SK-N-SH treated with all-trans-retinoic acid at 6 μM for 48 hours (cell line): ENCODE data around the gene ATP5F1E.

Source experiments
- ATAC-seq: fragments of 200-7000 bp; cut with Tn5 transposase; 3 replicates; pipeline ENCODE4 v1.9.1; 2020; ENCODE audit warnings: mild to moderate bottlenecking, moderate library complexity
- ARNTL ChIP-seq: fragments of 450-650 bp; formaldehyde crosslinking; IDR thresholded peaks from 2 replicates; pipeline ENCODE4 v1.5.0; 2020; ENCODE audit warnings: low read depth, mild to moderate bottlenecking, moderate library complexity, borderline replicate concordance
- BACH2 ChIP-seq: fragments of 250-450 bp; sonication (Bioruptor Pico); IDR thresholded peaks from 2 replicates; pipeline ENCODE4 v1.9.0; 2021; ENCODE audit warnings: mild to moderate bottlenecking, borderline replicate concordance
- CSDC2 ChIP-seq: fragments of 250-450 bp; sonication (Bioruptor Pico); IDR thresholded peaks from 2 replicates; pipeline ENCODE4 v1.5.0; 2020; ENCODE audit warnings: mild to moderate bottlenecking, moderate library complexity
- ESRRG ChIP-seq: fragments of 250-450 bp; sonication (Bioruptor Pico); IDR thresholded peaks from 2 replicates; pipeline ENCODE4 v1.6.1; 2021; ENCODE audit warnings: mild to moderate bottlenecking
- GLIS3 ChIP-seq: fragments of 250-450 bp; sonication (Bioruptor Pico); IDR thresholded peaks from 2 replicates; pipeline ENCODE4 v1.5.0; 2020; ENCODE audit warnings: mild to moderate bottlenecking, moderate library complexity
- ISL1 ChIP-seq: fragments of 250-450 bp; sonication (Bioruptor Pico); IDR thresholded peaks from 2 replicates; pipeline ENCODE4 v2.1.2; 2022; ENCODE audit warnings: mild to moderate bottlenecking, moderate library complexity
- OSR1 ChIP-seq: fragments of 250-450 bp; sonication (Bioruptor Pico); IDR thresholded peaks from 2 replicates; pipeline ENCODE4 v1.8.0; 2022; ENCODE audit warnings: moderate library complexity, mild to moderate bottlenecking, inconsistent platforms
- RARB ChIP-seq: fragments of 250-450 bp; sonication (Bioruptor Pico); IDR thresholded peaks from 2 replicates; pipeline ENCODE4 v1.8.0; 2021; ENCODE audit warnings: mild to moderate bottlenecking, moderate library complexity
- SNAI2 ChIP-seq: fragments of 250-450 bp; sonication (Bioruptor Pico); IDR thresholded peaks from 2 replicates; pipeline ENCODE4 v1.5.0; 2020; ENCODE audit warnings: mild to moderate bottlenecking, moderate library complexity
- TCF4 ChIP-seq: fragments of 250-450 bp; sonication (Bioruptor Pico); IDR thresholded peaks from 2 replicates; pipeline ENCODE4 v1.8.0; 2021; ENCODE audit warnings: mild to moderate bottlenecking, moderate library complexity, borderline replicate concordance
- TOX ChIP-seq: fragments of 250-450 bp; sonication (Bioruptor Pico); IDR thresholded peaks from 2 replicates; pipeline ENCODE4 v1.8.0; 2021; ENCODE audit warnings: mild to moderate bottlenecking, moderate library complexity, borderline replicate concordance
- ZFP3 ChIP-seq: fragments of 250-450 bp; sonication (Bioruptor Pico); IDR thresholded peaks from 2 replicates; pipeline ENCODE4 v1.5.0; 2020; ENCODE audit warnings: mild to moderate bottlenecking, moderate library complexity
- ZNF565 ChIP-seq: fragments of 450-650 bp; formaldehyde crosslinking; conservative IDR thresholded peaks from 2 replicates; pipeline ENCODE4 v1.5.0; 2020; ENCODE audit warnings: low read depth, mild to moderate bottlenecking, moderate library complexity
- ZNF70 ChIP-seq: fragments of 450-650 bp; formaldehyde crosslinking; IDR thresholded peaks from 2 replicates; pipeline ENCODE4 v1.5.0; 2020; ENCODE audit warnings: mild to moderate bottlenecking, moderate library complexity
- ZNF8 ChIP-seq: fragments of 450-650 bp; formaldehyde crosslinking; IDR thresholded peaks from 2 replicates; pipeline ENCODE4 v1.5.0; 2020; ENCODE audit warnings: mild to moderate bottlenecking, moderate library complexity
- TF ChIP-seq, protein P1 (sequence below): fragments of 250-450 bp; sonication (Bioruptor Pico); IDR thresholded peaks from 2 replicates; pipeline ENCODE4 v1.5.1; 2020; ENCODE audit warnings: low read depth, mild to moderate bottlenecking, moderate library complexity
- TF ChIP-seq, protein P2 (sequence below): fragments of 250-450 bp; sonication (Bioruptor Pico); IDR thresholded peaks from 2 replicates; pipeline ENCODE4 v1.5.0; 2020; ENCODE audit warnings: mild to moderate bottlenecking, moderate library complexity
- TF ChIP-seq, protein P3 (sequence below): fragments of 250-450 bp; sonication (Bioruptor Pico); IDR thresholded peaks from 2 replicates; pipeline ENCODE4 v1.8.0; 2020; ENCODE audit warnings: mild to moderate bottlenecking, moderate library complexity, borderline replicate concordance
- TF ChIP-seq, protein P4 (sequence below): fragments of 250-450 bp; sonication (Bioruptor Pico); IDR thresholded peaks from 2 replicates; pipeline ENCODE4 v1.8.0; 2021; ENCODE audit warnings: low read depth, mild to moderate bottlenecking, moderate library complexity, borderline replicate concordance
- TF ChIP-seq, protein P5 (sequence below): fragments of 250-450 bp; sonication (Bioruptor Pico); IDR thresholded peaks from 2 replicates; pipeline ENCODE4 v1.5.1; 2021; ENCODE audit warnings: mild to moderate bottlenecking, moderate library complexity

The ATP5F1E gene

DNA sequence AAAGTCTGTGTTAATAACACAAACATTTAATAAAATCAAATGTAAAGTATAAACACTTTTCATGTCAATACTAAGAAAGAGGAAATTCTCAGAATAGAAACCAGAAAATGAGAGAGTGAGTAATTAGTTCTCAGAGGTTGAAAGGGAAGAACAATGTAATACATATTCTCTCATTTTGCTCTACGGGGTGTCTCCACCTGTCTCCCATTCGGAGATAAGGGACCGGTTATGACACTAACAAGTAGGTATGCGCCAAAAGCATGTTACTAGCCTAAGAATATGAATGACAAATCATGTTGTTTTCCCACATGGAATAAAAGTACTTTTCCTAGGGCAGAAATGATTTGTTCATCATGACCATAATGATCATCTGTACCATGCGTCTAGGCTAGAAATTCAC lies 46.1 kb upstream of the ATP5F1E start:
- ATAC-seq: no peak
- TF ChIP-seq CSDC2 (CRISPR knock-in tag) (no peak), ESRRG (no peak), BACH2 (CRISPR knock-in tag) (no peak), ZFP3 (CRISPR knock-in tag) (no peak), ISL1 (CRISPR knock-in tag) (no peak), GLIS3 (CRISPR knock-in tag) (no peak), ZNF8 (no peak), TOX (CRISPR knock-in tag) (no peak), TCF4 (no peak), ZNF70 (CRISPR knock-in tag) (no peak), ARNTL (CRISPR knock-in tag) (no peak)
- TF ChIP-seq, protein P1, sequence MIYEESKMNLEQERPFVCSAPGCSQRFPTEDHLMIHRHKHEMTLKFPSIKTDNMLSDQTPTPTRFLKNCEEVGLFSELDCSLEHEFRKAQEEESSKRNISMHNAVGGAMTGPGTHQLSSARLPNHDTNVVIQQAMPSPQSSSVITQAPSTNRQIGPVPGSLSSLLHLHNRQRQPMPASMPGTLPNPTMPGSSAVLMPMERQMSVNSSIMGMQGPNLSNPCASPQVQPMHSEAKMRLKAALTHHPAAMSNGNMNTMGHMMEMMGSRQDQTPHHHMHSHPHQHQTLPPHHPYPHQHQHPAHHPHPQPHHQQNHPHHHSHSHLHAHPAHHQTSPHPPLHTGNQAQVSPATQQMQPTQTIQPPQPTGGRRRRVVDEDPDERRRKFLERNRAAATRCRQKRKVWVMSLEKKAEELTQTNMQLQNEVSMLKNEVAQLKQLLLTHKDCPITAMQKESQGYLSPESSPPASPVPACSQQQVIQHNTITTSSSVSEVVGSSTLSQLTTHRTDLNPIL: no peak
- TF ChIP-seq, protein P2, sequence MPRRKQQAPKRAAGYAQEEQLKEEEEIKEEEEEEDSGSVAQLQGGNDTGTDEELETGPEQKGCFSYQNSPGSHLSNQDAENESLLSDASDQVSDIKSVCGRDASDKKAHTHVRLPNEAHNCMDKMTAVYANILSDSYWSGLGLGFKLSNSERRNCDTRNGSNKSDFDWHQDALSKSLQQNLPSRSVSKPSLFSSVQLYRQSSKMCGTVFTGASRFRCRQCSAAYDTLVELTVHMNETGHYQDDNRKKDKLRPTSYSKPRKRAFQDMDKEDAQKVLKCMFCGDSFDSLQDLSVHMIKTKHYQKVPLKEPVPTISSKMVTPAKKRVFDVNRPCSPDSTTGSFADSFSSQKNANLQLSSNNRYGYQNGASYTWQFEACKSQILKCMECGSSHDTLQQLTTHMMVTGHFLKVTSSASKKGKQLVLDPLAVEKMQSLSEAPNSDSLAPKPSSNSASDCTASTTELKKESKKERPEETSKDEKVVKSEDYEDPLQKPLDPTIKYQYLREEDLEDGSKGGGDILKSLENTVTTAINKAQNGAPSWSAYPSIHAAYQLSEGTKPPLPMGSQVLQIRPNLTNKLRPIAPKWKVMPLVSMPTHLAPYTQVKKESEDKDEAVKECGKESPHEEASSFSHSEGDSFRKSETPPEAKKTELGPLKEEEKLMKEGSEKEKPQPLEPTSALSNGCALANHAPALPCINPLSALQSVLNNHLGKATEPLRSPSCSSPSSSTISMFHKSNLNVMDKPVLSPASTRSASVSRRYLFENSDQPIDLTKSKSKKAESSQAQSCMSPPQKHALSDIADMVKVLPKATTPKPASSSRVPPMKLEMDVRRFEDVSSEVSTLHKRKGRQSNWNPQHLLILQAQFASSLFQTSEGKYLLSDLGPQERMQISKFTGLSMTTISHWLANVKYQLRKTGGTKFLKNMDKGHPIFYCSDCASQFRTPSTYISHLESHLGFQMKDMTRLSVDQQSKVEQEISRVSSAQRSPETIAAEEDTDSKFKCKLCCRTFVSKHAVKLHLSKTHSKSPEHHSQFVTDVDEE (CRISPR knock-in tag): no peak

DNA sequence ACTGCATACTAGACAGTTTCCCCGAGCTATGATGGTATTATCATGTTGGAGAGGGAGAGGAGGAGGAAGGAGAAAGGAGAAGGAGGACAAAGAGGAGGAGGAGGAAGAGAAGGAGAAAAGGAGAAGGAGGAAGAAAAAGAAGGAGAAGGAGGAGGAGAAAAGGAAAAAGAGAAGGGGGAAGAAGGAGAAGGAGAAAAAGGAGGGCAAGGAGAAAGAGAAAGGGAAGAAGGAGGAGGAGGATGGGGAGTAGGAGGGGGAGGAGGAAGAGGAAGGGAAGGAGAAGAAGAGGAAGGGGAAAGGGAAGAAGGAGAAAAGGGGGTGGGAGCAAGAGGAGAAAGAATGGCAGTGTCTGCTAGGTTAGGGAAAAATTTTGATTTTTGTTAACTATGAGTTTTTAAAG lies 45.6 kb upstream of the ATP5F1E start:
- ATAC-seq: no peak
- TF ChIP-seq, protein P3, sequence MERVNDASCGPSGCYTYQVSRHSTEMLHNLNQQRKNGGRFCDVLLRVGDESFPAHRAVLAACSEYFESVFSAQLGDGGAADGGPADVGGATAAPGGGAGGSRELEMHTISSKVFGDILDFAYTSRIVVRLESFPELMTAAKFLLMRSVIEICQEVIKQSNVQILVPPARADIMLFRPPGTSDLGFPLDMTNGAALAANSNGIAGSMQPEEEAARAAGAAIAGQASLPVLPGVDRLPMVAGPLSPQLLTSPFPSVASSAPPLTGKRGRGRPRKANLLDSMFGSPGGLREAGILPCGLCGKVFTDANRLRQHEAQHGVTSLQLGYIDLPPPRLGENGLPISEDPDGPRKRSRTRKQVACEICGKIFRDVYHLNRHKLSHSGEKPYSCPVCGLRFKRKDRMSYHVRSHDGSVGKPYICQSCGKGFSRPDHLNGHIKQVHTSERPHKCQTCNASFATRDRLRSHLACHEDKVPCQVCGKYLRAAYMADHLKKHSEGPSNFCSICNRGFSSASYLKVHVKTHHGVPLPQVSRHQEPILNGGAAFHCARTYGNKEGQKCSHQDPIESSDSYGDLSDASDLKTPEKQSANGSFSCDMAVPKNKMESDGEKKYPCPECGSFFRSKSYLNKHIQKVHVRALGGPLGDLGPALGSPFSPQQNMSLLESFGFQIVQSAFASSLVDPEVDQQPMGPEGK (CRISPR knock-in tag): no peak
- no peak for TF ChIP-seq ISL1 (CRISPR knock-in tag)
- TF ChIP-seq CSDC2 (CRISPR knock-in tag): no peak
- TF ChIP-seq BACH2 (CRISPR knock-in tag): no peak
- TF ChIP-seq ESRRG: no peak
- no peak for TF ChIP-seq ZNF565 (CRISPR knock-in tag)
- no peak for TF ChIP-seq RARB (CRISPR knock-in tag)
- TF ChIP-seq TOX (CRISPR knock-in tag): no peak
- TF ChIP-seq, protein P2 (CRISPR knock-in tag): no peak
- TF ChIP-seq, protein P1: no peak
- TF ChIP-seq TCF4: no peak
- no peak for TF ChIP-seq ZNF70 (CRISPR knock-in tag)
- TF ChIP-seq, protein P4, sequence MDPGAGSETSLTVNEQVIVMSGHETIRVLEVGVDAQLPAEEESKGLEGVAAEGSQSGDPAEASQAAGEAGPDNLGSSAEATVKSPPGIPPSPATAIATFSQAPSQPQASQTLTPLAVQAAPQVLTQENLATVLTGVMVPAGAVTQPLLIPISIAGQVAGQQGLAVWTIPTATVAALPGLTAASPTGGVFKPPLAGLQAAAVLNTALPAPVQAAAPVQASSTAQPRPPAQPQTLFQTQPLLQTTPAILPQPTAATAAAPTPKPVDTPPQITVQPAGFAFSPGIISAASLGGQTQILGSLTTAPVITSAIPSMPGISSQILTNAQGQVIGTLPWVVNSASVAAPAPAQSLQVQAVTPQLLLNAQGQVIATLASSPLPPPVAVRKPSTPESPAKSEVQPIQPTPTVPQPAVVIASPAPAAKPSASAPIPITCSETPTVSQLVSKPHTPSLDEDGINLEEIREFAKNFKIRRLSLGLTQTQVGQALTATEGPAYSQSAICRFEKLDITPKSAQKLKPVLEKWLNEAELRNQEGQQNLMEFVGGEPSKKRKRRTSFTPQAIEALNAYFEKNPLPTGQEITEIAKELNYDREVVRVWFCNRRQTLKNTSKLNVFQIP (CRISPR knock-in tag): no peak
- TF ChIP-seq ARNTL (CRISPR knock-in tag): no peak
- no peak for TF ChIP-seq ZFP3 (CRISPR knock-in tag)
- no peak for TF ChIP-seq ZNF8
- TF ChIP-seq, protein P5, sequence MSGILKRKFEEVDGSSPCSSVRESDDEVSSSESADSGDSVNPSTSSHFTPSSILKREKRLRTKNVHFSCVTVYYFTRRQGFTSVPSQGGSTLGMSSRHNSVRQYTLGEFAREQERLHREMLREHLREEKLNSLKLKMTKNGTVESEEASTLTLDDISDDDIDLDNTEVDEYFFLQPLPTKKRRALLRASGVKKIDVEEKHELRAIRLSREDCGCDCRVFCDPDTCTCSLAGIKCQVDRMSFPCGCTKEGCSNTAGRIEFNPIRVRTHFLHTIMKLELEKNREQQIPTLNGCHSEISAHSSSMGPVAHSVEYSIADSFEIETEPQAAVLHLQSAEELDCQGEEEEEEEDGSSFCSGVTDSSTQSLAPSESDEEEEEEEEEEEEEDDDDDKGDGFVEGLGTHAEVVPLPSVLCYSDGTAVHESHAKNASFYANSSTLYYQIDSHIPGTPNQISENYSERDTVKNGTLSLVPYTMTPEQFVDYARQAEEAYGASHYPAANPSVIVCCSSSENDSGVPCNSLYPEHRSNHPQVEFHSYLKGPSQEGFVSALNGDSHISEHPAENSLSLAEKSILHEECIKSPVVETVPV (CRISPR knock-in tag): no peak
- no peak for TF ChIP-seq OSR1
- TF ChIP-seq SNAI2: no peak
